Gastroesophageal sphincter (tissue), 4 donors: ENCODE results near the gene EIPR1. TPM values are rescaled to one million over a fixed set of nuclear protein-coding genes. Genes with fewer than 3 reads are reported as not detected.

Source experiments
- ATAC-seq: fragments of 150-250 bp; one replicate; pipeline ENCODE4 v1.9.1; 2016; ENCODE audit warnings: mild to moderate bottlenecking, moderate library complexity
- H3K27ac ChIP-seq, 4 donors: fragments of 200-600 bp; sonication (generic) in 3 of 4; 1 replicate in 3 of 4; 2 replicates in 1 of 4; pipeline ENCODE4 v1.5.1; 2016 to 2019
- H3K27me3 ChIP-seq: fragments of 200-600 bp; sonication (generic); one replicate; pipeline ENCODE4 v1.5.1; 2019
- H3K36me3 ChIP-seq, 2 donors: fragments of 200-600 bp; sonication (generic); one replicate each; pipeline ENCODE4 v1.5.1; 2019; ENCODE audit warnings: control low read depth in 1 of 2
- H3K4me1 ChIP-seq, 3 donors: fragments of 200-600 bp; sonication (generic); 1 replicate in 2 of 3; 2 replicates in 1 of 3; pipeline ENCODE4 v1.5.1; 2016 to 2019; ENCODE audit warnings: control low read depth in 2 of 3
- H3K4me3 ChIP-seq, 2 donors: fragments of 200-600 bp; sonication (generic); one replicate each; pipeline ENCODE4 v1.5.1; 2019; ENCODE audit warnings: mild to moderate bottlenecking in 1 of 2, moderate library complexity in 1 of 2
- H3K9me3 ChIP-seq, 3 donors: fragments of 200-600 bp; sonication (generic); one replicate each; pipeline ENCODE4 v1.5.1; 2017 to 2019; ENCODE audit warnings: control low read depth in 2 of 3
- CTCF ChIP-seq, 4 experiments: fragments of 200-600 bp in 2 of 4; fragments of 450-650 bp in 2 of 4; sonication (generic) in 1 of 4; IDR thresholded peaks; one replicate each; pipeline ENCODE4 v1.5.1; 2017 to 2019; ENCODE audit warnings: antibody characterized with exemption in 4 of 4, mild to moderate bottlenecking in 2 of 4, moderate library complexity in 2 of 4
- EP300 ChIP-seq: sonication (generic); formaldehyde crosslinking; IDR thresholded peaks from one replicate; pipeline ENCODE4 v1.6.1; 2017; ENCODE audit warnings: antibody characterized with exemption, mild to moderate bottlenecking
- POLR2A ChIP-seq, 2 donors: fragments of 450-650 bp; IDR thresholded peaks; one replicate each; pipeline ENCODE4 v1.6.1; 2017; ENCODE audit warnings: antibody characterized with exemption in 2 of 2, mild to moderate bottlenecking in 2 of 2, moderate library complexity in 1 of 2
- POLR2AphosphoS5 ChIP-seq: sonication (generic); formaldehyde crosslinking; IDR thresholded peaks from one replicate; pipeline ENCODE4 v1.6.1; 2017; ENCODE audit warnings: antibody characterized with exemption
- WGBS, 2 donors: methylation state at CpG; one replicate each; pipeline ENCODE4 v1.1.5; 2018; ENCODE audit warnings: low coverage in 1 of 2; 5-methylcytosine and 5-hydroxymethylcytosine counted together
- total RNA-seq, 4 donors: library from RNA; depleted of rRNA; stranded (reverse); fragments of >200 nt; gene quantifications; one replicate each; pipeline ENCODE4 v1.1.0, GENCODE V29; 2016

EIPR1 gene
- total RNA-seq, 4 donors from 2014 or later: 11.3 to 26.8 (median 22.2) TPM

DNA sequence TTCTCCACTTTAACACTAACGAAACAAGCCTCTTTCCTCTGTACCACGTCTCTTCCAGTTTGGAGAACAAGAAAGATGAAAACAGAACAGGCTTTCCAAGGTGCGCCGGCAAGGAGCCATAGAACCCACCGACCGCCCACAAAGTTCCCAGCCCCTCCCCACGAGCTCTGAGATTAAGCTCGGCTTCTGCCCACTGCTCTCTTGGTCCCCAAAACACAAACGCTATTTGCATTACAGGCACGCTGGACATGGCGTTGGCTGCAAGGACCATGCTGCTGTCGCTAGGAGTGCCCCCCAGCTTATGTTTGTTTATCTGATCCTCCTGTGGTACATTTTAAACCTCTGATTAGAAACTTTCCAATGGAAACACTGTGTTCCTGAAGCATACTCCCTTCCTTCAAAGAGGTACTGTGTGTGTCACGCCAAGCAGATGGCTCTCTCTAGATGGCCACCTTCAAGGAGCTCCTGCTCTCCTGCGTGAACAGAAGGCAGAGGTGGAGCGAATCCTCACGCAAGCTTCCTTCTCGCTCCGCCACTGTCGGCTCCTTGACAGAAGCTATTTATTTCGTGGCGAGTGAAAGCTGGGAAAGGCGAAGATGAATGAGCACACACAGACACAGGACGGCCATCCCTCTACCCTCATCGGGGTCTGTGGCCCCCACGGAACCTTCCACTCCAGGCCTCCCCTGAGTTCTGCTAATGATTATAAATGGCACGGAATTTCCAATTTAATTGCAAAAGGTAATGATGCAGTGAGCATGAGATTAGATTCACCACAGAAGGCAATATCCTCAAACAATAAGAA lies 166.2 kb downstream of the EIPR1 start:
- no peak overlapping the region for H3K4me3 ChIP-seq
- ATAC-seq: no peak
- TF ChIP-seq POLR2A (IDR thresholded peaks at IDR 0.05): no peak
- TF ChIP-seq EP300: no peak
- TF ChIP-seq POLR2AphosphoS5: no peak
- no peak for TF ChIP-seq CTCF (IDR thresholded peaks at IDR 0.05)
- no peaks in the 10 kb centered on the region for H3K9me3 ChIP-seq
- WGBS, 2 donors: 90 to 97% methylated on average over 5 to 24 of the region's 26 CpGs
- H3K27ac ChIP-seq: no peak overlapping the region
- peaks cover 0 to 42% of the 10 kb centered on the region in 2 donors for H3K36me3 ChIP-seq
- no peaks in the 10 kb centered on the region for H3K4me1 ChIP-seq
- no peaks in the 10 kb centered on the region for H3K27me3 ChIP-seq

DNA sequence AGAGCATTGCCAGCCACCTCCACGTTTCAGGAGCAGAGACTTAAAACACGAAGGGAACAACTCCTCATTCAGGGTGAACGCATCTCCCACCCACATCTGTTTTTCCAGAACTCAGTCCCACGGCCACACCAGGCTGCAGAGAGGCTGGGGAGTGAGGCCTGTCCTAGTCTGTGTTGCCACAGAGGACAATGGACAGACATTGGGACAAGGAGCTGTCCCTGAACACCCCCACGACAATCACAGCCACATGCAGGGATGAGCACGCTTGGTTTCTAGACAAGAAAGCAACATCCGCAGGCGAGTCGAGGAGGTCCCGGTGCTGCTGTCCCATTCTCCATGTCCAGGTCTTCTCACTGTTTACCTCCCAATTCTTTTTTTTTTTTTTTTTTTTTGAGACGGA lies 167.4 kb downstream of the EIPR1 start:
- H3K27ac ChIP-seq: no peak overlapping the region
- peaks cover 0 to 52% of the 10 kb centered on the region in 2 donors for H3K36me3 ChIP-seq
- no peaks in the 10 kb centered on the region for H3K9me3 ChIP-seq
- TF ChIP-seq CTCF (IDR thresholded peaks at IDR 0.05) (no peak), EP300 (no peak), POLR2A (IDR thresholded peaks at IDR 0.05) (no peak), POLR2AphosphoS5 (no peak)
- ATAC-seq: no peak
- WGBS, 2 donors: 75 to 94% methylated on average over 5 to 10 of the region's 11 CpGs
- H3K4me3 ChIP-seq: no peak overlapping the region
- no peaks in the 10 kb centered on the region for H3K4me1 ChIP-seq
- H3K27me3 ChIP-seq: no peaks in the 10 kb centered on the region

DNA sequence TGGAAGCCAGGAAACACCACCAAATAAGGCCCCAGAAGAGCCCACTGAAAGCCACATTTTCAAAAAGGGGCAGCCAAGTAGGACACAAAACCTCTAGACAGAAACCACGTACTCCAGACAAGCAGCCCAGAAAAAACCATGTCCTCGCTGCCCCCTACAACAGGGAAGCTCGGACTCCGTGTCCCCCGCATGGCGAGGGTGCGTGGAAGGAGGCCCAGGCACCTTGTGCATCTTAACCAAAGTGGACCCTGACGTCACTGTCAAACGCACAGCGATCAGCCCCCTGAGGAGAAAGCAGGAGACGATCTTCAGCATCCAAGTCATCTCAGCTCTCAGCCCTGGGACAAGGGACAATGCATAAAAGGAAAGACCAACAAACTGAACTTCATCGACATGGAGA lies 168.4 kb downstream of the EIPR1 start:
- Histone ChIP-seq H3K9me3 (no peaks in the 10 kb centered on the region), H3K27ac (no peak overlapping the region), H3K4me1 (no peaks in the 10 kb centered on the region), H3K4me3 (no peak overlapping the region), H3K36me3 (peaks cover 0 to 55% of the 10 kb centered on the region in 2 donors), H3K27me3 (no peaks in the 10 kb centered on the region)
- no peak for ATAC-seq
- 93 to 97% methylated on average over 6 to 8 of the region's 12 CpGs for WGBS, 2 donors
- no peak for TF ChIP-seq EP300
- no peak for TF ChIP-seq CTCF (IDR thresholded peaks at IDR 0.05)
- no peak for TF ChIP-seq POLR2A (IDR thresholded peaks at IDR 0.05)
- TF ChIP-seq POLR2AphosphoS5: no peak

- no peaks in the 10 kb centered on the region for H3K9me3 ChIP-seq
- H3K4me1 ChIP-seq: no peaks in the 10 kb centered on the region
- TF ChIP-seq POLR2AphosphoS5 (no peak), CTCF (IDR thresholded peaks at IDR 0.05) (no peak), EP300 (no peak), POLR2A (IDR thresholded peaks at IDR 0.05) (no peak)
- no peak overlapping the region for H3K4me3 ChIP-seq
- 80 to 100% methylated on average over 1 to 2 of the region's 12 CpGs for WGBS, 2 donors
- no peak for ATAC-seq
- no peaks in the 10 kb centered on the region for H3K27me3 ChIP-seq
- H3K36me3 ChIP-seq: peaks cover 0 to 56% of the 10 kb centered on the region in 2 donors
- H3K27ac ChIP-seq: no peak overlapping the region
Measured at GRCh38 chr2:3208591-3208990, 169.0 kb downstream of the EIPR1 start.

DNA sequence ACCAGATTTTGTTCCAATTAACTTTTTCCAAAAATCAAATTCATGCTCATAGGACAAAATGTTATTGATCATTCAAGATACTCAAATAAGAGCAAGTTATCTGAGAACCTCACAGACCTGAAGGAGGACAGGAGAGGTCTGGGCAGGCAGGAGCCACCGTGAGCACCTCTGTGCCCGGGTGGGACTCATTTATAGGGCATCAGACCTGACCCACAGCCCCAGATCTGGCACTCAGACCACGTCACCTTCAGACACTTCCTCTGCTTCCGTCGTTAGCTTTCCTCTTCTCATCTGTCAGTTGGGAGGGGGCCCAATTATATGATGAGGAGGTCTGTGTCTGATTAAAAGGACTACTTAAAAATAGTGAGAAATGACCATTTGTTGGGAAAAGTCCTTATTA lies 169.4 kb downstream of the EIPR1 start:
- no peak overlapping the region for H3K27ac ChIP-seq
- H3K9me3 ChIP-seq: no peaks in the 10 kb centered on the region
- H3K36me3 ChIP-seq: peaks cover 0 to 56% of the 10 kb centered on the region in 2 donors
- H3K4me3 ChIP-seq: no peak overlapping the region
- H3K4me1 ChIP-seq: no peaks in the 10 kb centered on the region
- no peaks in the 10 kb centered on the region for H3K27me3 ChIP-seq
- WGBS, 2 donors: 90 to 93% methylated on average over 2 to 3 of the region's 5 CpGs
- TF ChIP-seq EP300 (no peak), POLR2A (IDR thresholded peaks at IDR 0.05) (no peak), POLR2AphosphoS5 (no peak), CTCF (IDR thresholded peaks at IDR 0.05) (no peak)
- no peak for ATAC-seq
